ENCODE data around the gene ARHGAP25. TPM values are rescaled to one million over a fixed set of nuclear protein-coding genes. Genes with fewer than 3 reads are reported as not detected.

The ARHGAP25 gene
- total and polyA plus RNA-seq, 4 donors = 3.5 to 7.0 (median 5.3) TPM

DNA sequence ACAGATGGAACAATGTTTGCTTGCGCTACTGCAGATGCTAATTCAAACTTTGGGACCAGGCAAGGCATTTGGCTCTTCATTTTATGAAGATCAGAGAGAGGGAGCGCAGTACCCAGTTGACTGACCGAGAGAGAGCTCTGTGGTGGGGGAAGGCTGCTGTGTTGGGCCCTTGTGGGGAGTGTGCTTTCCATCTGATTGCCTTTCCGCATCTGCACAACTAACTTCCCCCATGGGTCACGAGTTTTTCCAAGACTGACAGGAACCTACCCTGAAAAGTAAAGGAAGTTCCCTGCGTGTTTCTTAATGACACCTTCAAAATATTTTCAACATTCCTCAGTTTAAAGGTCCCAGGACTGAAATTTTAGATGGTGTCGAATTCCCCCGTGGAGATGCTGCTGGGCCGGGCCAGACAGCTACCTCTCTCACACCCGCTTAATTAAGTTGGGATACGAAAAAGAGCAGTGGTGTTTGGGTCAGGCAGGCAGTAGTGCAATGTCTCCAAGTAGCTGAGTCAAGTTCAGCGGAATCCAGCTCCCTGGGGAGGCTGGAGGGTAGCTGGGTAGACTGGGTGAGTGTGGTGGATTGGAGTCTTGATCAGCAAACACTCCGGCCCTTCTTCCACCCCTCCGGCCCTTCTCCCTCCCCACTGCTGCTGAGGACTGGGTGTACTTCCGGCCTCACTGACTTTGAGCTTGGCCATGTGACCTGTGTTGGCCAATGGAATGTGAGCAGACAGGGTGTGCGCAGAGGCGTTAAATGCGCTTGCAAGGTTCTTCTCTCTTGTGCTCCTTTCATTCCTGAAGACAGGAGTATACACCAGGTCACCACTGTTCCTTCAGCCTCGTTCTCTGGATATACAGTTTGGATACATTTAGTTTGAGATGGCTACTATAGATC, 2.3 kb upstream of the ARHGAP25 start:
- TF ChIP-seq, protein P1, sequence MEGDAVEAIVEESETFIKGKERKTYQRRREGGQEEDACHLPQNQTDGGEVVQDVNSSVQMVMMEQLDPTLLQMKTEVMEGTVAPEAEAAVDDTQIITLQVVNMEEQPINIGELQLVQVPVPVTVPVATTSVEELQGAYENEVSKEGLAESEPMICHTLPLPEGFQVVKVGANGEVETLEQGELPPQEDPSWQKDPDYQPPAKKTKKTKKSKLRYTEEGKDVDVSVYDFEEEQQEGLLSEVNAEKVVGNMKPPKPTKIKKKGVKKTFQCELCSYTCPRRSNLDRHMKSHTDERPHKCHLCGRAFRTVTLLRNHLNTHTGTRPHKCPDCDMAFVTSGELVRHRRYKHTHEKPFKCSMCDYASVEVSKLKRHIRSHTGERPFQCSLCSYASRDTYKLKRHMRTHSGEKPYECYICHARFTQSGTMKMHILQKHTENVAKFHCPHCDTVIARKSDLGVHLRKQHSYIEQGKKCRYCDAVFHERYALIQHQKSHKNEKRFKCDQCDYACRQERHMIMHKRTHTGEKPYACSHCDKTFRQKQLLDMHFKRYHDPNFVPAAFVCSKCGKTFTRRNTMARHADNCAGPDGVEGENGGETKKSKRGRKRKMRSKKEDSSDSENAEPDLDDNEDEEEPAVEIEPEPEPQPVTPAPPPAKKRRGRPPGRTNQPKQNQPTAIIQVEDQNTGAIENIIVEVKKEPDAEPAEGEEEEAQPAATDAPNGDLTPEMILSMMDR (IDR thresholded peaks at IDR 0.05; ENCODE audit: low read depth, low read length, missing input control) = no peak
- TF ChIP-seq, protein P2, sequence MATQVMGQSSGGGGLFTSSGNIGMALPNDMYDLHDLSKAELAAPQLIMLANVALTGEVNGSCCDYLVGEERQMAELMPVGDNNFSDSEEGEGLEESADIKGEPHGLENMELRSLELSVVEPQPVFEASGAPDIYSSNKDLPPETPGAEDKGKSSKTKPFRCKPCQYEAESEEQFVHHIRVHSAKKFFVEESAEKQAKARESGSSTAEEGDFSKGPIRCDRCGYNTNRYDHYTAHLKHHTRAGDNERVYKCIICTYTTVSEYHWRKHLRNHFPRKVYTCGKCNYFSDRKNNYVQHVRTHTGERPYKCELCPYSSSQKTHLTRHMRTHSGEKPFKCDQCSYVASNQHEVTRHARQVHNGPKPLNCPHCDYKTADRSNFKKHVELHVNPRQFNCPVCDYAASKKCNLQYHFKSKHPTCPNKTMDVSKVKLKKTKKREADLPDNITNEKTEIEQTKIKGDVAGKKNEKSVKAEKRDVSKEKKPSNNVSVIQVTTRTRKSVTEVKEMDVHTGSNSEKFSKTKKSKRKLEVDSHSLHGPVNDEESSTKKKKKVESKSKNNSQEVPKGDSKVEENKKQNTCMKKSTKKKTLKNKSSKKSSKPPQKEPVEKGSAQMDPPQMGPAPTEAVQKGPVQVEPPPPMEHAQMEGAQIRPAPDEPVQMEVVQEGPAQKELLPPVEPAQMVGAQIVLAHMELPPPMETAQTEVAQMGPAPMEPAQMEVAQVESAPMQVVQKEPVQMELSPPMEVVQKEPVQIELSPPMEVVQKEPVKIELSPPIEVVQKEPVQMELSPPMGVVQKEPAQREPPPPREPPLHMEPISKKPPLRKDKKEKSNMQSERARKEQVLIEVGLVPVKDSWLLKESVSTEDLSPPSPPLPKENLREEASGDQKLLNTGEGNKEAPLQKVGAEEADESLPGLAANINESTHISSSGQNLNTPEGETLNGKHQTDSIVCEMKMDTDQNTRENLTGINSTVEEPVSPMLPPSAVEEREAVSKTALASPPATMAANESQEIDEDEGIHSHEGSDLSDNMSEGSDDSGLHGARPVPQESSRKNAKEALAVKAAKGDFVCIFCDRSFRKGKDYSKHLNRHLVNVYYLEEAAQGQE (IDR thresholded peaks at IDR 0.05) = no peak
- TF ChIP-seq TAF1 (conservative IDR thresholded peaks at IDR 0.05) (no peak), NR2F2 (IDR thresholded peaks at IDR 0.05) (no peak), FOXA1 (IDR thresholded peaks at IDR 0.05) (no peak), GABPA (IDR thresholded peaks at IDR 0.05 in 1 of 2, conservative IDR thresholded peaks at IDR 0.05 in 1 of 2) (no peak), RXRA (IDR thresholded peaks at IDR 0.05) (no peak)
- TF ChIP-seq, protein P3, sequence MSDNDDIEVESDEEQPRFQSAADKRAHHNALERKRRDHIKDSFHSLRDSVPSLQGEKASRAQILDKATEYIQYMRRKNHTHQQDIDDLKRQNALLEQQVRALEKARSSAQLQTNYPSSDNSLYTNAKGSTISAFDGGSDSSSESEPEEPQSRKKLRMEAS (IDR thresholded peaks at IDR 0.05) = no peak
- TF ChIP-seq, protein P4, sequence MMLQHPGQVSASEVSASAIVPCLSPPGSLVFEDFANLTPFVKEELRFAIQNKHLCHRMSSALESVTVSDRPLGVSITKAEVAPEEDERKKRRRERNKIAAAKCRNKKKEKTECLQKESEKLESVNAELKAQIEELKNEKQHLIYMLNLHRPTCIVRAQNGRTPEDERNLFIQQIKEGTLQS (IDR thresholded peaks at IDR 0.05) = no peak
- H3K9me3 ChIP-seq (ENCODE audit: control insufficient read depth in 4 of 4, low read length in 3 of 4) = no peaks in the 10 kb centered on the region
- no peaks in the 10 kb centered on the region for H3K36me3 ChIP-seq (ENCODE audit: control insufficient read depth in 4 of 4, insufficient read depth in 3 of 4, low read depth in 1 of 4, low read length in 3 of 4)
- no peak for DNase-seq (ENCODE audit: low spot score)
- H3K4me1 ChIP-seq (ENCODE audit: control insufficient read depth in 4 of 4, insufficient read depth in 4 of 4, low read length in 3 of 4) = no peaks in the 10 kb centered on the region
- peak overlapping the region in 1 of 2 donors; percentile 14 for H3K27ac ChIP-seq (ENCODE audit: low read depth in 1 of 2, low read length in 2 of 2)
- H3K4me3 ChIP-seq (ENCODE audit: low read depth in 1 of 3, low read length in 3 of 3) = no peak overlapping the region
- no peaks in the 10 kb centered on the region for H3K27me3 ChIP-seq (ENCODE audit: control insufficient read depth in 4 of 4, insufficient read depth in 4 of 4, low read length in 3 of 4)
- WGBS = 89% methylated on average over 19 of the region's 19 CpGs
- H3K9ac ChIP-seq (ENCODE audit: low read depth in 1 of 2, low read length in 2 of 2) = no peak overlapping the region

DNA sequence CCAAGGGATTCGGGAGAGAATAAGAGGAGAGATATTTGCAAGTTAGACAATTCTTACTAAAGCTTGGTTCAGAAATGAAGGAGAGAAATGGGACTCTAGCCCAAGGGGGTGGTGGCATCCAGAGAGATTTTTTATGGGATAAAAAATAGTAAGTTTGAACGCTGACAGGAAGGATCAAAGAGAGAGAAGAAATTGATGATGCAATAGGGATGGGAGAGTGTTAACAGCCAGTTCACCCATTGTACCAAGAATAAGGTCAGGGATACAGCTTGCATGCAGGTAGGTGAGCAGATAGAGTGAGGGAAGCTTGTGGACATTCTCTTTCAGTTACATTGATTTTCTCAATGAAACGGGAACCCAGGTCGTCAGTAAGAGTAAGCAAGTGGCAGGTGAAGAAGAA, 1.2 kb upstream of the ARHGAP25 start:
- no peak for DNase-seq (ENCODE audit: low spot score)
- H3K27ac ChIP-seq (ENCODE audit: low read depth in 1 of 2, low read length in 2 of 2) = no peak overlapping the region
- H3K9ac ChIP-seq (ENCODE audit: low read depth in 1 of 2, low read length in 2 of 2) = no peak overlapping the region
- no peaks in the 10 kb centered on the region for H3K36me3 ChIP-seq (ENCODE audit: control insufficient read depth in 4 of 4, insufficient read depth in 3 of 4, low read depth in 1 of 4, low read length in 3 of 4)
- H3K9me3 ChIP-seq (ENCODE audit: control insufficient read depth in 4 of 4, low read length in 3 of 4) = no peaks in the 10 kb centered on the region
- no peaks in the 10 kb centered on the region for H3K27me3 ChIP-seq (ENCODE audit: control insufficient read depth in 4 of 4, insufficient read depth in 4 of 4, low read length in 3 of 4)
- no peaks in the 10 kb centered on the region for H3K4me1 ChIP-seq (ENCODE audit: control insufficient read depth in 4 of 4, insufficient read depth in 4 of 4, low read length in 3 of 4)
- WGBS = 74% methylated on average over 4 of the region's 4 CpGs
- no peak overlapping the region for H3K4me3 ChIP-seq (ENCODE audit: low read depth in 1 of 3, low read length in 3 of 3)
- TF ChIP-seq GABPA (IDR thresholded peaks at IDR 0.05 in 1 of 2, conservative IDR thresholded peaks at IDR 0.05 in 1 of 2) = no peak
- TF ChIP-seq, protein P5, sequence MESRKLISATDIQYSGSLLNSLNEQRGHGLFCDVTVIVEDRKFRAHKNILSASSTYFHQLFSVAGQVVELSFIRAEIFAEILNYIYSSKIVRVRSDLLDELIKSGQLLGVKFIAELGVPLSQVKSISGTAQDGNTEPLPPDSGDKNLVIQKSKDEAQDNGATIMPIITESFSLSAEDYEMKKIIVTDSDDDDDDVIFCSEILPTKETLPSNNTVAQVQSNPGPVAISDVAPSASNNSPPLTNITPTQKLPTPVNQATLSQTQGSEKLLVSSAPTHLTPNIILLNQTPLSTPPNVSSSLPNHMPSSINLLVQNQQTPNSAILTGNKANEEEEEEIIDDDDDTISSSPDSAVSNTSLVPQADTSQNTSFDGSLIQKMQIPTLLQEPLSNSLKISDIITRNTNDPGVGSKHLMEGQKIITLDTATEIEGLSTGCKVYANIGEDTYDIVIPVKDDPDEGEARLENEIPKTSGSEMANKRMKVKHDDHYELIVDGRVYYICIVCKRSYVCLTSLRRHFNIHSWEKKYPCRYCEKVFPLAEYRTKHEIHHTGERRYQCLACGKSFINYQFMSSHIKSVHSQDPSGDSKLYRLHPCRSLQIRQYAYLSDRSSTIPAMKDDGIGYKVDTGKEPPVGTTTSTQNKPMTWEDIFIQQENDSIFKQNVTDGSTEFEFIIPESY (IDR thresholded peaks at IDR 0.05) = no peak
- TF ChIP-seq JUND (IDR thresholded peaks at IDR 0.05) = no peak
- no peak for TF ChIP-seq FOXA2 (IDR thresholded peaks at IDR 0.05)
- no peak for TF ChIP-seq RAD21 (IDR thresholded peaks at IDR 0.05)
- TF ChIP-seq, protein P1 (IDR thresholded peaks at IDR 0.05; ENCODE audit: low read depth, low read length, missing input control) = no peak
- TF ChIP-seq EGR1 (IDR thresholded peaks at IDR 0.05; ENCODE audit: low read depth in 2 of 2) = no peak
- no peak for TF ChIP-seq SP1 (IDR thresholded peaks at IDR 0.05)
- TF ChIP-seq, protein P4 (IDR thresholded peaks at IDR 0.05) = no peak
- TF ChIP-seq HNF4G (IDR thresholded peaks at IDR 0.05) = no peak
- TF ChIP-seq, protein P3 (IDR thresholded peaks at IDR 0.05) = no peak
- TF ChIP-seq HNF4A (conservative IDR thresholded peaks at IDR 0.05) = no peak
- TF ChIP-seq NR2F2 (IDR thresholded peaks at IDR 0.05) = no peak
- no peak for TF ChIP-seq YY1 (IDR thresholded peaks at IDR 0.05)
